ENCODE measurements around the gene RPS4Y1.
"Not testable (repeated sequence)": the region's sequence is repeated elsewhere in the genome, so short reads cannot be mapped to it uniquely, and the experiment has no call there.

The RPS4Y1 gene

GRCh38 chrY:2841471-2841893 is at the start of gene RPS4Y1:
TSS of gene RPS4Y1 (plus strand) at chrY:2841602. CDS start at chrY:2841625, 23 bp downstream.
- no peak within 1 kb of the TSS for H3K9ac ChIP-seq
- H2AFZ ChIP-seq (ENCODE audit: low read depth) = no peak within 1 kb of the TSS
- H3K27ac ChIP-seq = no peak within 1 kb of the TSS
- no peaks in the 10 kb centered on the region for H4K20me1 ChIP-seq (ENCODE audit: insufficient read depth)
- no peaks in the 10 kb centered on the region for H3K79me2 ChIP-seq (ENCODE audit: insufficient read depth, low read depth)
- no peak within 1 kb of the TSS for H3K4me2 ChIP-seq
- no peak within 1 kb of the TSS for H3K4me3 ChIP-seq (IDR thresholded peaks at IDR 0.05; ENCODE audit: insufficient read depth, low read depth, low read length)
- no peaks in the 10 kb centered on the region for H3K4me1 ChIP-seq (ENCODE audit: low read depth, poor library complexity, severe bottlenecking)
- no peak for TF ChIP-seq CTCF (conservative IDR thresholded peaks at IDR 0.05; ENCODE audit: low read depth, low read length)
- H3K27me3 ChIP-seq (ENCODE audit: insufficient read depth, low read depth) = no peaks in the 10 kb centered on the region
- no peaks in the 10 kb centered on the region for H3K36me3 ChIP-seq (ENCODE audit: insufficient read depth)

- H3K79me2 ChIP-seq (ENCODE audit: insufficient read depth, low read depth) = no peaks in the 10 kb centered on the region
- no peaks in the 10 kb centered on the region for H3K36me3 ChIP-seq (ENCODE audit: insufficient read depth)
- no peaks in the 10 kb centered on the region for H3K27me3 ChIP-seq (ENCODE audit: insufficient read depth, low read depth)
- H3K4me1 ChIP-seq (ENCODE audit: low read depth, poor library complexity, severe bottlenecking) = no peaks in the 10 kb centered on the region
- no peak for TF ChIP-seq CTCF (conservative IDR thresholded peaks at IDR 0.05; ENCODE audit: low read depth, low read length)
- no peak overlapping the region for H3K27ac ChIP-seq
- H2AFZ ChIP-seq (ENCODE audit: low read depth) = no peak overlapping the region
- H4K20me1 ChIP-seq (ENCODE audit: insufficient read depth) = no peaks in the 10 kb centered on the region
- H3K4me2 ChIP-seq = no peak overlapping the region
- H3K4me3 ChIP-seq (IDR thresholded peaks at IDR 0.05; ENCODE audit: insufficient read depth, low read depth, low read length) = no peak overlapping the region
- H3K9ac ChIP-seq = no peak overlapping the region
Observed at GRCh38 chrY:2796977-2797523, 44.4 kb upstream of the RPS4Y1 start.

GRCh38 chrY:2797991-2798390 is 43.4 kb upstream of the RPS4Y1 start:
- Histone ChIP-seq H3K4me3 (IDR thresholded peaks at IDR 0.05; ENCODE audit: insufficient read depth, low read depth, low read length) (no peak overlapping the region), H3K27me3 (ENCODE audit: insufficient read depth, low read depth) (no peaks in the 10 kb centered on the region), H2AFZ (ENCODE audit: low read depth) (no peak overlapping the region), H4K20me1 (ENCODE audit: insufficient read depth) (no peaks in the 10 kb centered on the region), H3K27ac (no peak overlapping the region), H3K4me2 (no peak overlapping the region), H3K4me1 (ENCODE audit: low read depth, poor library complexity, severe bottlenecking) (no peaks in the 10 kb centered on the region), H3K9ac (no peak overlapping the region), H3K36me3 (ENCODE audit: insufficient read depth) (no peaks in the 10 kb centered on the region), H3K79me2 (ENCODE audit: insufficient read depth, low read depth) (no peaks in the 10 kb centered on the region)
- TF ChIP-seq CTCF (conservative IDR thresholded peaks at IDR 0.05; ENCODE audit: low read depth, low read length) = no peak

- Histone ChIP-seq H4K20me1 (ENCODE audit: insufficient read depth) (no peaks in the 10 kb centered on the region), H3K27me3 (ENCODE audit: insufficient read depth, low read depth) (no peaks in the 10 kb centered on the region), H3K4me3 (IDR thresholded peaks at IDR 0.05; ENCODE audit: insufficient read depth, low read depth, low read length) (no peak overlapping the region), H3K4me2 (no peak overlapping the region), H2AFZ (ENCODE audit: low read depth) (no peak overlapping the region), H3K36me3 (ENCODE audit: insufficient read depth) (no peaks in the 10 kb centered on the region), H3K9ac (no peak overlapping the region), H3K79me2 (ENCODE audit: insufficient read depth, low read depth) (no peaks in the 10 kb centered on the region), H3K4me1 (ENCODE audit: low read depth, poor library complexity, severe bottlenecking) (no peaks in the 10 kb centered on the region), H3K27ac (no peak overlapping the region)
- no peak for TF ChIP-seq CTCF (conservative IDR thresholded peaks at IDR 0.05; ENCODE audit: low read depth, low read length)
Observed at GRCh38 chrY:2800246-2800645, 41.2 kb upstream of the RPS4Y1 start.

GRCh38 chrY:2817146-2817896 is 24.1 kb upstream of the RPS4Y1 start:
- not testable (repeated sequence) for H2AFZ ChIP-seq (ENCODE audit: low read depth); H3K4me1 ChIP-seq (ENCODE audit: low read depth, poor library complexity, severe bottlenecking); H3K79me2 ChIP-seq (ENCODE audit: insufficient read depth, low read depth)

More at GRCh38 chrY:2817146-2817896, 24.1 kb upstream of the RPS4Y1 start:
- not testable (repeated sequence) for H3K27me3 ChIP-seq (ENCODE audit: insufficient read depth, low read depth); H3K9ac ChIP-seq; H4K20me1 ChIP-seq (ENCODE audit: insufficient read depth); H3K27ac ChIP-seq; H3K4me2 ChIP-seq; H3K4me3 ChIP-seq (IDR thresholded peaks at IDR 0.05; ENCODE audit: insufficient read depth, low read depth, low read length); H3K36me3 ChIP-seq (ENCODE audit: insufficient read depth)

All from KMS-11 (cell line).